Tibial nerve (tissue), 4 donors: ENCODE data around the gene DUSP1.

Experiments
- EP300 ChIP-seq, 2 donors: sonication (generic); formaldehyde crosslinking; IDR thresholded peaks; one replicate each; pipeline ENCODE4 v1.6.1; 2017; ENCODE audit warnings: antibody characterized with exemption in 2 of 2, mild to moderate bottlenecking in 1 of 2
- POLR2A ChIP-seq, 2 donors: fragments of 450-650 bp; IDR thresholded peaks; one replicate each; pipeline ENCODE4 v1.6.1; 2017; ENCODE audit warnings: antibody characterized with exemption in 2 of 2, mild to moderate bottlenecking in 2 of 2, moderate library complexity in 2 of 2
- TF ChIP-seq, protein P1 (sequence below), 5 experiments: fragments of 200-600 bp in 3 of 5; fragments of 450-650 bp in 2 of 5; sonication (generic) in 3 of 5; IDR thresholded peaks; one replicate each; pipeline ENCODE4 v1.5.1; 2016 to 2019; ENCODE audit warnings: antibody characterized with exemption in 5 of 5, mild to moderate bottlenecking in 3 of 5, moderate library complexity in 2 of 5

- TF ChIP-seq, protein P1, sequence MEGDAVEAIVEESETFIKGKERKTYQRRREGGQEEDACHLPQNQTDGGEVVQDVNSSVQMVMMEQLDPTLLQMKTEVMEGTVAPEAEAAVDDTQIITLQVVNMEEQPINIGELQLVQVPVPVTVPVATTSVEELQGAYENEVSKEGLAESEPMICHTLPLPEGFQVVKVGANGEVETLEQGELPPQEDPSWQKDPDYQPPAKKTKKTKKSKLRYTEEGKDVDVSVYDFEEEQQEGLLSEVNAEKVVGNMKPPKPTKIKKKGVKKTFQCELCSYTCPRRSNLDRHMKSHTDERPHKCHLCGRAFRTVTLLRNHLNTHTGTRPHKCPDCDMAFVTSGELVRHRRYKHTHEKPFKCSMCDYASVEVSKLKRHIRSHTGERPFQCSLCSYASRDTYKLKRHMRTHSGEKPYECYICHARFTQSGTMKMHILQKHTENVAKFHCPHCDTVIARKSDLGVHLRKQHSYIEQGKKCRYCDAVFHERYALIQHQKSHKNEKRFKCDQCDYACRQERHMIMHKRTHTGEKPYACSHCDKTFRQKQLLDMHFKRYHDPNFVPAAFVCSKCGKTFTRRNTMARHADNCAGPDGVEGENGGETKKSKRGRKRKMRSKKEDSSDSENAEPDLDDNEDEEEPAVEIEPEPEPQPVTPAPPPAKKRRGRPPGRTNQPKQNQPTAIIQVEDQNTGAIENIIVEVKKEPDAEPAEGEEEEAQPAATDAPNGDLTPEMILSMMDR (IDR thresholded peaks at IDR 0.05) = no peak
- TF ChIP-seq POLR2A (IDR thresholded peaks at IDR 0.05) = no peak
- TF ChIP-seq EP300 (IDR thresholded peaks at IDR 0.05) = no peak
Measured at GRCh38 chr5:172763120-172763464, 7.9 kb downstream of the DUSP1 start.
